HG02884 (cell line): ENCODE data around the gene KIAA0753.

Experiments
- ATAC-seq: cut with Tn5 transposase; IDR thresholded peaks from one replicate; pipeline ENCODE4 v1.9.1; 2021; ENCODE audit warnings: mild to moderate bottlenecking, moderate library complexity; ENCODE audit not compliant: unreplicated experiment

The KIAA0753 gene

DNA sequence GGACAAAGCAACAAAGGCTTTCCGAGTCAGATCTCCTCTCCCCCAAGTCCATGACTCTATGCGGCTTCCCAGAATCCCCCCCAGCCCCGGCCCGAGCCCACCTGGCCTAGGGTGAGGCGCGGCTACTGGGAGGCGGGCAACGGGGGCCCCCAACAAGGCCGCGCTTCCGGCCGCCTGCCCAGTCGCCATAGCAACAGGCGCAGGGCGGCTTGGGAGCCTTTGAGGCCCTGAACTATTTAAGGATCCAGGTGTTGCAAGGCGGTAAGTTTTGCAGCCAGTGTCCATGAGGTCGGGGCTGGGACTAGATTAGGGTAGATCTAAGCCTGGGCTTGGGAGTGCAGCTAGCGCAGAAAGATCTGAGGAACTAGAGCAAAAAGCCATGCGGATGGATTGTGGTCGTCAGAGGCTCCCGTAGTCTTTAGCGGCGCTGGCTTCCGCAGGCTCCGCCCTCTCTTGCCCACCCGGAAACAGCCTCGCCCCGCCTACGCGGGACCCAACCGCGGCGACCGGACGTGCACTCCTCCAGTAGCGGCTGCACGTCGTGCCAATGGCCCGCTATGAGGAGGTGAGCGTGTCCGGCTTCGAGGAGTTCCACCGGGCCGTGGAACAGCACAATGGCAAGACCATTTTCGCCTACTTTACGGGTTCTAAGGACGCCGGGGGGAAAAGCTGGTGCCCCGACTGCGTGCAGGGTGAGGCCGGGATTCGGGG lies at the start of gene KIAA0753, which contains the start of gene TXNDC17:
TSS of gene KIAA0753 (minus strand) at position 176 of the 711 bp plus-strand sequence. CDS start 5,608 bp downstream, outside the sequence.
TSS of gene TXNDC17 (plus strand) at position 525 of the 711 bp plus-strand sequence. CDS start at position 548, 23 bp downstream.
- peak; percentile 90 for ATAC-seq

DNA sequence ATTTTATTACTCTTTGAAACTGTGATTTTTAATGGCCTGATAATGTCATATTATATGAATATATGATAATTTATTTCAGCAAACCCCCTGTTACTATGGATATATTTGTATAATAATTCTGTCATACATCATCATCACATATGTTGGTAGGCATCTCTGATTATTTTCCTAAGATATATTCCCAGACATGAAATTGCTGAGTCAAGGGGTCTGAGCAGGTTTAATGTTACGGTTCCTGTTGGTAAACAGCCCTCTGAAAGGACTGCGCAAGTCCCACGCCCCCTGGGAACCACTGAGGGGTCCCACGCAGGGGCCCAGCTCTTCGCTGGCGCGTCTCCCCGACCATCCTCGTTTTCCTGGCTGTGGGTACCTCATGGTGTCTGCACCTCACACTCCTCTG lies 48.4 kb upstream of the KIAA0753 start:
- ATAC-seq: no peak

DNA sequence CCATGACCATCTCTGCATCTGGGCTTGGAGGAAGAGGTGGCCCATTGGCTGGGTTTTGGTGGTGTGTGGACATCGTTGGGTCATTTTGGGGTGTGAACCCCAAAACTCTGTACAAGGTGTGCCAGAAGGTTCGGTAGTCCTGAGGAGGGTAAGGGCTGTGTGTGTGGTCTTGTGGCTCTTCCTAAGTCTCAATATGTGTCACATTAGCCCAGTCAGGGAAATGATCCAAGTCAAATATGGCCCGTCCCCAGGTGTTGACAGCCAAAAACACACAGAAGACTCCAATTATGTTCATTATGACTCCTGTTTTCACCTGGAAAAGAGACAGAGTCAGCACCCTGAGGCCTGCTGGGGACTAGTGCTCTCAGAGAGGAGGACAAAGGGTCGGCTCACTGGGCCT lies 45.5 kb upstream of the KIAA0753 start:
- no peak for ATAC-seq

DNA sequence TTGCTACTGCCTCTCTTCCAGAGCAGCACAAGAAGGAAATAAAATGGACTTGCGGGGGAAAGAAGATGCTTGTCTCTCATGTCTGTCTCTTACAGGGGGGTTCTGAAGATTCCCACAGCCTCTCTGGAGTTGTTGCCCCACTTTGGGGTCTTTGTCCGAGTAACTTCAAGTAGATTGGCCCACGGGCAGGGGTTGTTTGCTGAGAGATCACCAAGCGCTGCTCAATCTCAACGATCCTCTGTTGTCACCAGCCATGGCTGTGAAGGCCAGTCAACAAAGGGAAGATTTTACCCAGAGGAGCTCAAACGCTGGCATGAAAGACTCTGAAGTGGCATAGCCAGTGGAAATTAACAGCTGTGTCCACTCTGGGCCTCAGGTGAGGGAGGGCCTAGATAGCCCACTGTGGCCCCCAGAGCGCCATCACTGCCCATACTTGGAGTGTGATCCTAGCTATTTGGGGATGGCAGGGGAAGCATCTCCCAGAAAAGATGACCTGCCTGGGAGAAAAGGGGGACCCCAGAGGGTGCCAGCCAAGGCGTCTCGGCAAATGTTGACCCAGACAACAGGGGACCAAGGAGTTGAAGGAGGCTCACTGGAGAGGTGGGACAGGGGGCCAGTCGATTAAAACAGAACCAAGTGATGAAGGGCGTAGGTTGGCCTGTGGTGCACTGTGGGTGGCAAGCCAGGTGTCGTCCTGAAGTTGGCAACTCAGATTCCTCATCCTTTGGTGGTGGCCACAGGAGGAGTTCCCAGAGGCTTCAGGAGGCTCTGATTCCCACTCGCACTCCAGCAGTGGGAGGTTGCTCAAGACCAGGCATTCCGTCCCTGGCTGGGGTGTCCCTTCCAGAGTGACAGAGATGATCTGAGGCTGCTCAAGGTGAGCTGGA lies 44.6 kb upstream of the KIAA0753 start:
- no peak for ATAC-seq

DNA sequence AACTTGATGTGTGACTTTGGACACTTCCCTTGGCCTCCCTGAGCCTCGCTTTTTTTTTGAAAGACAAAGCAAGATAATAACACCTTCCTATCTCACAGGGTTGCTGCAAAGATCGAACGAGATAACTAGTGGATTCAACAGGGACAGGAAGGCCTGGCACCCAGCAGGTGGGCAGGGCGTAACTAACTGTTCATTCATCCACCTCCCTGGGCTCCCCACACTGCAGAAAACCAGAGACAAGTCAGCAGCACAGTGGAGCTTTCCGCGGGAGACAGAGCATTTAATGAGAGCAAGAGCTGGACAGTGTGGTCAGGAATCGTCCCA lies 43.9 kb upstream of the KIAA0753 start:
- ATAC-seq: no peak

DNA sequence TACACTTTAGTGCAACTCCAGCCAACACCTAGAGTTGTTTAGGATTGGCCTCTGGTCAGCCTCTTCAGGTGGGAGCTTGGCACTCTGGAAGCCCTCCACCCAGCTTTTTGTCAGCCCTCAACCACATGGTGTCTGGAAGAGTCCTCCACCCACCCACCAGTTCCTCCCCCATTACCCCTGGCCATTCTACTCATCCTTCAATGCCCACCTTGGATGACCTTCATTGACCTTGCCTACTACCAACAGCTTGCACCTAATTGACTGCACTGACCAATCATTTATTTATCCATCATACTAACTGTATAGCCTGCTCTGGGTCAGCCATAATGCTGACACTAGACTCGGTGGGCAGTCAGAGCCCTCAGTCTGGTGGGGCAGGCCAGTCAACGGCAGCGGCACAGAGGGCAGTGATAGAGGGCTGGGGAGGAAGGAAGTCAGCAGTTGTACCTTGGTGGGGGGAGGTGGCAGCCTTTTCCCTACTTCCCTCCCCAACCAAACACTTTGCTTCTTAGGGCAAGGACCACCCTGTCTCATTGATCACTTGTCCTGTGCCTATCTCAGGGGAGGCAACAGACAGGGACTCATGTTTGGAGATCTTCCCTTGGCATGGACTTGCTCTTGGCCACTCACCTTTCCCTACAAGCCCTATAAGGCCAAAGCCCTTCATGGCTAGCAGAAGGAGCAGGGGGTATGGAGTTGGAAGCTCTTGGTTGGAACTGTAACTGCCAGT lies 43.4 kb upstream of the KIAA0753 start:
- ATAC-seq: no peak

GRCh38 chr17:6683081-6683684 lies 42.7 kb upstream of the KIAA0753 start:
- no peak for ATAC-seq

- no peak for ATAC-seq
Observed at GRCh38 chr17:6682339-6682738, 41.8 kb upstream of the KIAA0753 start.

- ATAC-seq: no peak
Observed at GRCh38 chr17:6681671-6682070, 41.2 kb upstream of the KIAA0753 start.

- ATAC-seq: no peak
Observed at GRCh38 chr17:6681176-6681575, 40.7 kb upstream of the KIAA0753 start.

- no peak for ATAC-seq
Observed at GRCh38 chr17:6679241-6679640, 38.7 kb upstream of the KIAA0753 start.

GRCh38 chr17:6677946-6678345 lies 37.4 kb upstream of the KIAA0753 start:
- no peak for ATAC-seq

GRCh38 chr17:6677158-6677831 lies 36.8 kb upstream of the KIAA0753 start:
- no peak for ATAC-seq

DNA sequence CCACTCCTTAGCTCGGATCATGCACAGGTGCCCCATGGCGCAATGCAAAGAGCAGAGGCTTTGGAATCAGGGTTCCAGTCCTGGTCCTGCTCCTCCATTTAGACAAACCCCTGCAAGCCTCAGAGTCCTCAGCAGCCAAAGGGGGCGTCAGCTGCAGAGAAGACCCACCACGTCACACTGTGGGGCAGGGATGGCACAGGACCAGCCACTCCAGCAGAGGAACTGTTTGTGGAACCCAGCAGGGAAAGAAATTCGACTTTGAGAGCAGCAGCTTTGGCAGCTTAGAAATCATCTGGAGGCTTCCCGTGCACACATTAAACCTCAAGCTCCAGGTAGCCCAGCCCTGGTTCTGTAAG lies 36.3 kb upstream of the KIAA0753 start:
- no peak for ATAC-seq

- ATAC-seq: no peak
Observed at GRCh38 chr17:6675201-6675825, 34.8 kb upstream of the KIAA0753 start.

DNA sequence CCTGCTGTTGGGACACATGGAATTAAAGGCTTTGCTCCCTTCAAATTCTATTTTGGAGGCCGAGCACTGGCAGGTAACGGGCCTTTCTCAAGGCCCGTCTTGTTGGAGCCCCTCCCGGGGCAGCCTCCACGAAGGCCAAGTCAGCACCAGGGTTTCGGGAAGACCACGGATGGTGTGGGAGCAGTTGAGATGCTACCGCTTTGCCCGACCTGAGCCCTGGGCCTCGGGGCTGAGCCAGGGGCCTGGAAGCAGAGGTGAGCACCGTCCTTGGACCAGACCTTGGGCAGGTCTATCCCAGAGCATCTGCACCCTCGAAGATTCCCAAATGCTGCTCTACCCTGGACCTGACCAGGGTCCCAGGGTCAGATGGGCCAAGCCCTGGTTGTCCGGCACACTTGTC lies 34.1 kb upstream of the KIAA0753 start:
- ATAC-seq: no peak

GRCh38 chr17:6671431-6671830 lies 30.9 kb upstream of the KIAA0753 start:
- no peak for ATAC-seq

DNA sequence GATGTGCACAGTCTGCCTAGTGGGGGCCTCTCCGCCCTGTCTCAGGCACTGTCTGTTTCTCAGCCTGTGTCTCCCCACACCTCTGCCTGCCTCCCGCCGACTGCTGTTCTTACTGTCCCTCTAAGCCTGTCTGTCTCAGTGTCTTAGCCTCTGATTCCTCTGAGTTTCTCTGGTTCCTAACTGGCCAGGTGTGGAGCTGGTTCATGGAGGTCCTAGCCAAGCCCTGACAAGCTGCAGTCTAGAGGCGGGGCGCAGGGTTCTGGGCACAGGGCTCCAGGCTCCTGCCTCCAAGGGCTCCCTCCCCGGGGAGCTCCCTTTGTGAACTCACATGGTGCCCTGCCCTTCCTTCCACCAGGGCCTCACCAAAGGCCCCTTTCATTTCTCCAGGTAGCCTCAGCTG lies 30.5 kb upstream of the KIAA0753 start:
- ATAC-seq: no peak

DNA sequence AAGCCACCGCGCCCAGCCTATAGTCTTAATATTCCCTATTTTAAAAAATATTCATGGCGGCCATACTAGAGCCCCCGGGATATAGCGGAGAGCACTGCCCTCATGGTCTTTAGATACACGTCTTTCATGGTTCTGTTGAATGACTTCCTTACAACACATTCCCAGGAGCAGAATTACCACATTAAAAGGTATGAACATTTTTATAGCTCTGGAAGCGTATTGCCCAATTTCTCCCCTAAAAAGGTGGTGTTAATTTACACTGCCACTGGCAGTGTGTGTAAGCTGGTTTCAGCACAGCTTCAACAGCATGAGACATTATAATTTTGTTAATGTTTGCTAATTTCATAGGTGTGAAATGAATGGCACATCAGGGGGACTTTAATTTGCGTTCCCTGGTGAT lies 30.1 kb upstream of the KIAA0753 start:
- no peak for ATAC-seq
